B cell (primary cell): Measurements from ENCODE around the gene FRMD4A. TPM values are rescaled to one million over a fixed set of nuclear protein-coding genes. Genes with fewer than 3 reads are reported as not detected.

Experiments used
- ATAC-seq: fragments of 200-7000 bp; cut with Tn5 transposase; one replicate; pipeline ENCODE4 v1.10.0; 2021; ENCODE audit warnings: low read depth, mild to moderate bottlenecking, moderate number of reproducible peaks, moderate library complexity
- CTCF ChIA-PET: fragments of 350-600 bp; sonication (Branson Sonifier 250); formaldehyde crosslinking; loops from one replicate; lab custom pipeline; 2021; ENCODE audit warnings: antibody characterized with exemption, inconsistent platforms; lab: Charles Lee
- POLR2A ChIA-PET: fragments of 350-600 bp; sonication (Branson Sonifier 250); formaldehyde crosslinking; loops from one replicate; lab custom pipeline; 2021; ENCODE audit warnings: antibody characterized with exemption; lab: Charles Lee
- DNase-seq: peaks from one replicate; pipeline ENCODE4 v3.0.0; 2013
- H2AFZ ChIP-seq: 2 replicates; pipeline ENCODE4 v1.6.1; 2012; ENCODE audit warnings: mild to moderate bottlenecking, low read depth, low read length; ENCODE audit not compliant: insufficient read depth, poor library complexity, severe bottlenecking
- H3K27ac ChIP-seq, 2 donors: 1 replicate in 1 of 2; 2 replicates in 1 of 2; pipeline ENCODE4 v1.5.1; 2012 to 2013; ENCODE audit warnings: low read length in 2 of 2, mild to moderate bottlenecking in 2 of 2, moderate library complexity in 1 of 2
- H3K27me3 ChIP-seq, 4 experiments: fragments of 200-600 bp in 1 of 4; sonication (generic) in 1 of 4; replicated peaks in 1 of 4; 1 replicate in 2 of 4; 2 replicates in 2 of 4; pipeline versions ENCODE4 v1.6.1 to v1.7.0; 2013 to 2016; ENCODE audit warnings: low read length in 3 of 4, mild to moderate bottlenecking in 2 of 4, mixed read lengths in 1 of 4, moderate library complexity in 1 of 4; ENCODE audit not compliant: insufficient read depth in 4 of 4, control insufficient read depth in 3 of 4; ENCODE audit errors: control extremely low read depth in 1 of 4
- H3K36me3 ChIP-seq, 2 experiments: replicated peaks in 1 of 2; 1 replicate in 1 of 2; 2 replicates in 1 of 2; pipeline versions ENCODE4 v1.6.1 to v1.7.1; 2013; ENCODE audit warnings: low read length in 1 of 2; ENCODE audit not compliant: insufficient read depth in 2 of 2, control insufficient read depth in 1 of 2; ENCODE audit errors: control extremely low read depth in 1 of 2, extremely low read depth in 1 of 2
- H3K4me1 ChIP-seq, 2 donors: fragments of 200-600 bp in 1 of 2; sonication (generic) in 1 of 2; 1 replicate in 1 of 2; 2 replicates in 1 of 2; pipeline versions ENCODE4 v1.5.1 to v1.6.1; 2013 to 2017; ENCODE audit warnings: low read length in 2 of 2; ENCODE audit not compliant: control insufficient read depth in 2 of 2, insufficient read depth in 2 of 2
- H3K4me2 ChIP-seq: replicated peaks from 2 replicates; pipeline ENCODE3; 2012; ENCODE audit warnings: mild to moderate bottlenecking, low read depth, low read length; ENCODE audit not compliant: poor library complexity, severe bottlenecking
- H3K4me3 ChIP-seq, 5 experiments: fragments of 200-600 bp in 1 of 5; sonication (generic) in 1 of 5; 1 replicate in 3 of 5; 2 replicates in 2 of 5; pipeline versions ENCODE4 v1.5.1 to v1.7.0; 2011 to 2016; ENCODE audit warnings: low read length in 4 of 5, mild to moderate bottlenecking in 4 of 5, low read depth in 2 of 5, control low read depth in 1 of 5, moderate library complexity in 1 of 5; ENCODE audit not compliant: insufficient read depth in 1 of 5; ENCODE audit errors: control extremely low read depth in 1 of 5, extremely low read depth in 1 of 5
- H3K79me2 ChIP-seq: fragments of 200-600 bp; sonication (generic); one replicate; pipeline ENCODE4 v1.6.0; 2016; ENCODE audit warnings: low read length; ENCODE audit not compliant: control insufficient read depth, insufficient read depth
- H3K9ac ChIP-seq: fragments of 200-600 bp; sonication (generic); 2 replicates; pipeline ENCODE4 v1.6.1; 2017; ENCODE audit warnings: mild to moderate bottlenecking, low read length, moderate library complexity
- H3K9me3 ChIP-seq, 3 donors: one replicate each; pipeline versions ENCODE4 v1.6.1 to v1.7.1; 2013; ENCODE audit warnings: low read length in 2 of 3; ENCODE audit not compliant: control insufficient read depth in 2 of 3, insufficient read depth in 1 of 3; ENCODE audit errors: control extremely low read depth in 1 of 3
- H4K20me1 ChIP-seq: 2 replicates; pipeline ENCODE4 v1.6.0; 2012; ENCODE audit warnings: mild to moderate bottlenecking, low read length; ENCODE audit not compliant: insufficient read depth, control insufficient read depth, poor library complexity, severe bottlenecking
- H3K27ac Mint-ChIP-seq: one replicate; pipeline ENCODE4 v1.8.0; 2021; ENCODE audit warnings: mixed read lengths
- H3K27me3 Mint-ChIP-seq: one replicate; pipeline ENCODE4 v1.8.0; 2021; ENCODE audit warnings: mixed read lengths
- H3K4me1 Mint-ChIP-seq: one replicate; pipeline ENCODE4 v1.8.0; 2021; ENCODE audit warnings: mixed read lengths
- H3K4me3 Mint-ChIP-seq: one replicate; pipeline ENCODE4 v1.8.0; 2021; ENCODE audit warnings: mixed read lengths
- H3K9me3 Mint-ChIP-seq: one replicate; pipeline ENCODE4 v1.8.0; 2022; ENCODE audit warnings: mixed read lengths; ENCODE audit not compliant: insufficient read depth
- CTCF ChIP-seq: fragments of 200-600 bp; IDR thresholded peaks from one replicate; pipeline ENCODE4 v1.8.0; 2022; ENCODE audit warnings: antibody characterized with exemption, mild to moderate bottlenecking
- EZH2 ChIP-seq: IDR thresholded peaks from 2 replicates; pipeline ENCODE4 v1.6.1; 2012; ENCODE audit warnings: borderline replicate concordance, low read depth, mild to moderate bottlenecking, moderate library complexity, low read length; ENCODE audit not compliant: insufficient read depth, poor library complexity, severe bottlenecking
- WGBS: methylation state at CpG from one replicate; pipeline ENCODE4 v1.1.5; 2013; ENCODE audit warnings: missing lambda C conversion rate; ENCODE audit not compliant: insufficient coverage; 5-methylcytosine and 5-hydroxymethylcytosine counted together
- intact Hi-C: fragments of 100-400 bp; cut with micrococcal nuclease; formaldehyde crosslinking; loops from one replicate; pipeline ENCODE4 v1.10.0; 2022
- polyA plus RNA-seq: library from polyadenylated mRNA; depleted of rRNA; stranded (reverse); fragments of >200 nt; gene quantifications from 2 replicates; pipeline ENCODE4 v1.2.3, GENCODE V29; 2012
- total RNA-seq, 2 donors: library from RNA; stranded (reverse); fragments of 120-200 nt in 1 of 2; gene quantifications; 1 replicate in 1 of 2; 2 replicates in 1 of 2; pipeline versions ENCODE4 v1.2.3 to v1.2.4, GENCODE V29; 2013 to 2022

FRMD4A gene
- total and polyA plus RNA-seq, 2 donors (not counting 1 experiment from before 2014, with no cell fraction given), result 0.76 to 3.4 TPM

- Histone ChIP-seq H3K4me3 (no peak overlapping the region), H2AFZ (no peak overlapping the region), H3K4me2 (no peak overlapping the region), H3K4me1 (peaks cover 0 to 6% of the 10 kb centered on the region in 2 donors), H3K27ac (no peak overlapping the region), H3K36me3 (no peaks in the 10 kb centered on the region), H3K27me3 (peaks cover 0 to 17% (median 3%) of the 10 kb centered on the region in 4 experiments), H3K79me2 (no peaks in the 10 kb centered on the region), H3K9ac (no peak overlapping the region), H4K20me1 (no peaks in the 10 kb centered on the region), H3K9me3 (peaks cover 0 to 3% (median 0%) of the 10 kb centered on the region in 3 donors)
- Mint-ChIP-seq H3K4me1 (peaks cover 5% of the 10 kb centered on the region), H3K27me3 (peaks cover 26% of the 10 kb centered on the region), H3K4me3 (no peak overlapping the region), H3K27ac (no peak overlapping the region), H3K9me3 (no peaks in the 10 kb centered on the region)
- no peak for DNase-seq
- ChIA-PET POLR2A (no interaction called here), CTCF (no interaction called here)
- intact Hi-C loops, result no loop called here
- no peak for ATAC-seq
- WGBS, result 88% methylated on average over 7 of the region's 7 CpGs
- TF ChIP-seq CTCF (no peak), EZH2 (no peak)
Observed at GRCh38 chr10:13745271-13745670, 585.5 kb downstream of the FRMD4A start.

GRCh38 chr10:13743963-13744362 lies 586.8 kb downstream of the FRMD4A start:
- Histone ChIP-seq H3K36me3 (no peaks in the 10 kb centered on the region), H3K9me3 (peaks cover 0 to 3% (median 0%) of the 10 kb centered on the region in 3 donors), H3K27ac (no peak overlapping the region), H3K4me2 (no peak overlapping the region), H4K20me1 (no peaks in the 10 kb centered on the region), H3K27me3 (peaks cover 0 to 17% (median 3%) of the 10 kb centered on the region in 4 experiments), H3K9ac (no peak overlapping the region), H3K79me2 (no peaks in the 10 kb centered on the region), H2AFZ (no peak overlapping the region), H3K4me3 (no peak overlapping the region), H3K4me1 (peaks cover 0 to 6% of the 10 kb centered on the region in 2 donors)
- DNase-seq, result no peak
- TF ChIP-seq CTCF, result no peak
- TF ChIP-seq EZH2, result no peak
- H3K9me3 Mint-ChIP-seq, result no peaks in the 10 kb centered on the region
- WGBS, result 62% methylated on average over 6 of the region's 7 CpGs
- H3K4me3 Mint-ChIP-seq, result no peak overlapping the region
- no peak for ATAC-seq
- intact Hi-C loops, result no loop called here
- ChIA-PET POLR2A (no interaction called here), CTCF (no interaction called here)
- H3K27me3 Mint-ChIP-seq, result peaks cover 26% of the 10 kb centered on the region
- peaks cover 5% of the 10 kb centered on the region for H3K4me1 Mint-ChIP-seq
- no peak overlapping the region for H3K27ac Mint-ChIP-seq
